ENCODE measurements around the gene C4B. TPM values are rescaled to one million over a fixed set of nuclear protein-coding genes. Genes with fewer than 3 reads are reported as not detected.
"Not testable (repeated sequence)": the region's sequence is repeated elsewhere in the genome, so short reads cannot be mapped to it uniquely, and the experiment has no call there.

C4B gene
- total RNA-seq, 1 experiment from 2014 or later = 0.78 TPM

DNA sequence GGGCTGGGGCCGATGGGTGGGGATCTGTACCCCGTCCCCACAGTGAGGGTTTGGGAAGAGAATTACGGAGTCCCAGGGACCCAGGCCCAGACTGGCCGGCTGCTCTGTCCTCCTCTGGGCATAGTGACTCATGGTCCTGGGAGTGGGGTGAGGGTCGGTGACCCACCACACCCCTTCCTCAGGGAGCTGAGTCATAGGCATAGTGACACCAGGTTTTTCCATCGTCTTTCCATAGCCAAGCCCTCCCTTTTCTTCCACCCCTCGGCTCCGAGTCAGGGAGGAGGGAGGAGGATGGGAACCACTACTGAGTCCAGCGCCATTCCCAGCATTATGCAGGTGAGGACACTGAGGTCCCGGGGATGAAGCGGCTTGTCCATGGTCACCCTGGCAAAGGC lies 32.5 kb downstream of the C4B start:
- in situ Hi-C loops (cut with HindIII; ENCODE audit: low sequenced_read_pairs) = no loop called here

DNA sequence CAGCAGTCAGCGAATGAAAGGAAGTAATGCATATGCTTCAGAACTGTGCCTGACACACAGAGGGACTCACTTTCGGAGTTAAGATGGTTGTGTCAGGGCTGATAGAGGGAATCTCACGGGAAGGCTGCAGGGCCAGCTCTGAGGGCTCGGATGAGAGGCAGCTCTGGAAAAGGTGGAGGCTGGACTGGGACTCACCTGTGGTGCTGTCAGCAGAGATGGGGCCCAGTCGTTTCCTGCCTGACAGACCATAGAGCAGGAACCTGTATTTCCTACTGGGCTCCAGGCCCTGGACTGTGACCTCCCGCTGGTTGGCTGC lies 32.9 kb downstream of the C4B start:
- in situ Hi-C loops (cut with HindIII; ENCODE audit: low sequenced_read_pairs) = no loop called here

More for the DNA sequence above, 32.5 kb downstream of the C4B start:
- no peak for DNase-seq (ENCODE audit: low spot score)

DNA sequence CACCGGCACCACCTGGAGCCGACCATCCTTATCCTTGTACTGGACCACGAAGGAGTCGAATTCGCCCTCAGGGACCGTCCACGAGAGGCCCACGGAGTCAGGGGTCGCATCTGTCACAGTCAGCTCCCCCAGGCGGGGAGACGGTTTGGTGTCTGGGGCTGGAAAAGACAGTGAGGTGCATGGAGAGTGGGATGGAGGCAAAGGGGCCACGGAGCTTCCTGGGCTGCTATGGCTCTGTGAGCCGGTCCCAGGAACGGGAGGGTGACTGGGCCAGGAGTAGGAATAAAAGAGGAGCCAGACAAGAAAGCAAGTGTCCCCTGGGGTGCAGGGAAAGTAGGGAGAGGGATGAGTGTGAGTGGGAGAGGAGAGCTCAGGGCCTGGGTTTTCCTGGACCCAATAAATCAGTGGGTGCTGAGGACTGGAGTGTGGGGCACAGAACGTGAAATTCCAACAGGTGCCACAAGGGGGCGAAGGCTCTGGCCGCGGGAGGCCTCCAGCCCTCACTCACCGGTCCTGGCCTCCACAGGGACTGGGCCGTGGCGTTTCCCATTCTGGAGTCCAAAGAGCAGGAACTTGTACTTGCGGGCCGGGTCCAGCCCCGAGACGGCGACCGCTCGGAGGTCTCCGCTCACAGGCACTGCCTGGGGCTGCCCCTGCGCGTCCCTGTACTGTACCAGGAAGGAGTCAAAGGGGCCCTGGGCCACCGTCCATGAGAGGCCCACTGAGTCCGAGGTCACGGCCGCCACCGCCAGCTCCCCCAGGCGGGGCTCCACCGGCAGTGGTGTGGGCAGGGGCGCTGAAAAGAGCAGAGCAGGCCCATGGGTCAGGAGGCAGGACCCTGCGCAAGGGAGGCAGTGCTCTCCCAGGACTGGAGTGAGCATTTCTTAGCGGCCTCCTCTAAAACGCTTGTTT lies 33.5 kb downstream of the C4B start:
- in situ Hi-C loops (cut with HindIII; ENCODE audit: low sequenced_read_pairs) = no loop called here
- DNase-seq (ENCODE audit: low spot score) = peak; percentile 53

More for the DNA sequence above, 32.9 kb downstream of the C4B start:
- DNase-seq (ENCODE audit: low spot score) = no peak

DNA sequence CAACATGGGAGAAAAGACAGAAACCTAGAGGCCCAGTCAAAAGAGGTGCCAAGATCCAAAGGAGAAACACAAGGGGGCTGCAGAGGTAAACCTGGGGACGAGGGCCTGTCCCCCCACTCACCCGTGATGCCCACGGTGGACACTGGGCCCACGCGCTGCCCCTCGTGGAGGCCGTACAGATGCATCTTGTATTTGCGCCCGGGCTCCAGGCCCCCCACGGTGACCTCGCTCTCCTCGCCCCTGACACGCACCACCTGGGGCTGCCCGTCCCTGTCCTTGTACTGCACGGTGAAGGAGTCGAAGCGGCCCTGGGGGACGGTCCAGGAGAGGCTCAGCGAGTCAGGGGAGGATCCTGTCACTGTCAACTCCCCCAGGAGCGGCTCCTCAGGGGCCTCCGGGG lies 34.6 kb downstream of the C4B start:
- DNase-seq (ENCODE audit: low spot score); in situ Hi-C loops (cut with HindIII; ENCODE audit: low sequenced_read_pairs): not testable (repeated sequence)

DNA sequence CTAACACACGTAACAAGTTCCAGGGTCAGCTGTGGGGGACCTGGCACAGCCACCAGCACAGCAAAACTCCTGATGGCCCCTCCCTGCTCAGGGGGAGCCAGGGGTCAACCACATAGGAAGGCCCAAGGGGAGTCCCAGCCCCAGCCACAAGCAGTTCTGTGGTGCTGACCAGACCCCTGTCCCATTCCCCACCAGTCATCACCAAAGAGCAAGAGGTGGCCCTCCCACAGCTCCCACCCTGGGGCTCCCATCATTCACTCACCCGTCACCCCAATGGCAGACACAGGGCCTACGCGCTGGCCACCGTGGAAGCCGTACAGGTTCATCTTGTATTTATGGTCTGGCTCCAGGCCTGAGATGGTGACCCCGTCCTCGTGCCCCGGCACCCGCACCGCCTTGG lies 35.1 kb downstream of the C4B start:
- DNase-seq (ENCODE audit: low spot score); in situ Hi-C loops (cut with HindIII; ENCODE audit: low sequenced_read_pairs): not testable (repeated sequence)

DNA sequence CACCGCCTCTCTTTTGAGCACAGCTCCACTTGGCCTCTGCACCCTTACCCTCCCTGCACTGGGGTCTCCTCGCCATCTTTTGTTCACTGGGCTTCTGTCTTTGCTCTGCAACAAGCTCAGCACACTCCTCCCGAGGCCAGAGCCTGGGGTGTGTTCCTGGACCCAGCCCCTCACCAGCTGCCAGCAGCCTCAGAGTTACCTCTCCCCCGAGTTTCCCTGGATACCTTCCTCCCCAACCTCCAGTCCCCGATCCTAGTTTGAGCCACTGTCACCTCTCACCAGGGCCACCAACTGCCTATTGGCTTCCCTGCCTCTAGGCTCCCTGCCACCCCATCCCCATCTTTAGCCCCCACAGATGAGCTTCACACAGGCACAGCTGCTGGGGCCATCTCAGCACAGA lies 36.0 kb downstream of the C4B start:
- DNase-seq (ENCODE audit: low spot score) = no peak
- in situ Hi-C loops (cut with HindIII; ENCODE audit: low sequenced_read_pairs) = no loop called here

DNA sequence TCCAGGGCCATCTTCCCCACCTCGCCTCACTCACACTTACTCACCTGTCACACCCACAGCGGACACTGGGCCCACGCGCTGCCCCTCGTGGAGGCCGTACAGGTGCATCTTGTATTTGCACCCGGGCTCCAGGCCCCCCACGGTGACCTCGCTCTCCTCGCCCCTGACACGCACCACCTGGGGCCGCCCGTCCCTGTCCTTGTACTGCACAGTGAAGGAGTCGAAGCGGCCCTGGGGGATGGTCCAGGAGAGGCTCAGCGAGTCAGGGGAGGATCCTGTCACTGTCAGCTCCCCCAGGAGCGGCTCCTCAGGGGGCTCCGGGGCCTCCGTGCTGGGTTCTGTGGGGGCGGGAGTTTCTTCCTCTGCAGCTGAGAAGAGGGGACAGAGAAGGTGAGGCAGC lies 38.0 kb downstream of the C4B start:
- in situ Hi-C loops (cut with HindIII; ENCODE audit: low sequenced_read_pairs); DNase-seq (ENCODE audit: low spot score): not testable (repeated sequence)

DNA sequence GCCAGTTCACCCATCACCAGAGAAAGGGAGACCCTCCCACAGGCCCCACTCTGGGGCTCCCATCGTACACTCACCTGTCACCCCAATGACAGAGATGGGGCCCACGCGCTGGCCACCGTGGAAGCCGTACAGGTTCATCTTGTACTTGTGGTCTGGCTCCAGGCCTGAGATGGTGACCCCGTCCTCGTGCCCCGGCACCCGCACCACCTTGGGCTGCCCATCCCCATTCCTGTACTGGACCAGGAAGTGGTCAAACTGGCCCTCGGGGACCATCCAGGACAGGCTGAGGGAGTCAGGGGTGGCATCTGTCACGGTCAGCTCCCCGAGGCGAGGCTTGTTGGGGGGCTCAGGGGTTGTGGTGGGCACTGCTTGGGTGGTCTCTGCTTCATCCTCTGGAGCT lies 38.7 kb downstream of the C4B start:
- DNase-seq (ENCODE audit: low spot score); in situ Hi-C loops (cut with HindIII; ENCODE audit: low sequenced_read_pairs): not testable (repeated sequence)

DNA sequence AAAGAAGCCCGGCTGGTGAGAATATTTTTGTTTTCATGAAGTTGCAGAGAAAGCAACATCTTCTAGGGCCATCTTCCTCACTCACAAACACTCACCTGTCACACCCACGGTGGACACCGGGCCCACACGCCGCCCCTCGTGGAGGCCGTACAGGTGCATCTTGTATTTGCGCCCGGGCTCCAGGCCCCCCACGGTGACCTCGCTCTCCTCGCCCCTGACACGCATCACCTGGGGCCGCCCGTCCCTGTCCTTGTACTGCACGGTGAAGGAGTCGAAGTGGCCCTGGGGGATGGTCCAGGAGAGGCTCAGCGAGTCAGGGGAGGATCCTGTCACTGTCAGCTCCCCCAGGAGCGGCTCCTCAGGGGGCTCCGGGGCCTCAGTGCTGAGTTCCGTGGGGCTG lies 41.2 kb downstream of the C4B start:
- in situ Hi-C loops (cut with HindIII; ENCODE audit: low sequenced_read_pairs); DNase-seq (ENCODE audit: low spot score): not testable (repeated sequence)

DNA sequence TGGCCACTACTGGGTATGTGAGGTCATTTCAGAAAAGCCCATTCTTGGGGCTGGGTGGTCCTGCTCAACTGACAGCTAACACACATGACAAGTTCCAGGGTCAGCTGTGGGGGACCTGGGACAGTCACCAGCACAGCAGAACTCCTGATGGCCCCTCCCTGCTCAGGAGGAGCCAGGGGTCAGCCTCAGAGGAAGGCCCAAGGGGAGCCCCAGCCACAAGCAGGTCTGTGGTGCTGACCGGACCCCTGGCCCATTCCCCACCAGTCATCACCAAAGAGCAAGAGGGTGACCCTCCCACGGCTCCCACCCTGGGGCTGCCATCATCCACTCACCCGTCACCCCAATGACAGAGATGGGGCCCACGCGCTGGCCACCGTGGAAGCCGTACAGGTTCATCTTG lies 41.7 kb downstream of the C4B start:
- DNase-seq (ENCODE audit: low spot score) = no peak
- in situ Hi-C loops (cut with HindIII; ENCODE audit: low sequenced_read_pairs) = no loop called here

DNA sequence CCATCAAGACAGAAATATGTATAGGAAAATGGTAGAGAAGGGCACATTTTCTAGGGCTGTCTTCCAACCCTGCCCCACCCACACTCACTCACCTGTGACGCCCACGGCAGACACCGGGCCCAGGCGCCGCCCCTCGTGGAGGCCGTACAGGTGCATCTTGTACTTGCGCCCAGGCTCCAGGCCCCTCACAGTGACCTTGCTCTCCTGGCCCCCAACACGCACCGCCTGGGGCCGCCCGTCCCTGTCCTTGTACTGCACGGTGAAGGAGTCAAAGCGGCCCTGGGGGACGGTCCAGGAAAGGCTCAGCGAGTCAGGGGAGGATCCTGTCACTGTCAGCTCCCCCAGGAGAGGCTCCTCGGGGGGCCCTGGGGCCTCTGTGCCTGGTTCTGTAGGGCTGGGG lies 43.4 kb downstream of the C4B start:
- no peak for DNase-seq (ENCODE audit: low spot score)
- in situ Hi-C loops (cut with HindIII; ENCODE audit: low sequenced_read_pairs) = no loop called here

DNA sequence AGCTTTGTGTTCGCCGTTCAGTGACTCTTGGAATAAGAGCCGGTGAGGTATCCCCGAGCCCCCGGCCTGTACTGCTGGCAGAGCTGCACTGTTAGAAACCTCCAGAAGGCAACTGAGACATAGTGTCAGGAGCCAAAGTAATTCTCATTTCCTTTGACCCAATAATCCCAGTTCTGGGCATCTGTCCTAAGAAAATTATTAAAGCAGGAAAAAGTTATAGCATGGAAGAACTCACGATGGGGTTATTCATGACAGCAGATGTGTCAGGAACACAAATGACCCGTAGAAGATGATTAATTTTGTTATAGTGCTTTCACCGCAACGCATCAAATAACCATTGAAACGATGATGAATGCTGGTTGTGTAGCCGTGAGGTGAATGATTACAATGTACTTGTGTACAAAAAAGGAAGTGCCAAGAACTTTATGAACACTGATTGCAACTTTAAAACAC lies 43.9 kb downstream of the C4B start:
- DNase-seq (ENCODE audit: low spot score) = no peak
- in situ Hi-C loops (cut with HindIII; ENCODE audit: low sequenced_read_pairs) = no loop called here

DNA sequence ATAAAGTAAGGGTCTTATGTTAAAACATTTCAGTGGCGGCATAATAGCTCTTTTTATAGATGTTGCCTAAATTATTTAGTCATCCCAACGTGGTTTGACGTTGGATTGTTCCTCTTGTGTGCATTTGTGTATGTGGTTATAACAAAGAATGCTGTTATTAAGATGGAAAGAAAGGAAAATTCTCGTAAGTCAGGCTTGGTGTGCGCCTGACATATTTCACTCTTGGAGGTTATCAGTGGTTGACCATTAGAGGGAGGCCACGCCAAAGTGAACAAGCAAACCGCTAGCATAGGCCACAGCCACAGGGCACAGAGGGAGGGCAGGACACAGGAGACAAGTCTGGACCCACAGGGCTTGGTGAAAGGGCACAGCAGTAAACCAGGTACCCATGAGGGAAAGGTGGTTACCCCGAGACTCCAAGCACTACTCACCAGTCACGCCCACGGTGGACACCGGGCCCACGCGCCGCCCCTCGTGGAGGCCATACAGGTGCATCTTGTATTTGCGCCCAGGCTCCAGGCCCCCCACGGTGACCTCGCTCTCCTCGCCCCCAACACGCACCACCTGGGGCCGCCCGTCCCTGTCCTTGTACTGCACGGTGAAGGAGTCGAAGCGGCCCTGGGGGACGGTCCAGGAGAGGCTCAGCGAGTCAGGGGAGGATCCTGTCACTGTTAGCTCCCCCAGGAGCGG lies 46.5 kb downstream of the C4B start:
- no peak for DNase-seq (ENCODE audit: low spot score)
- in situ Hi-C loops (cut with HindIII; ENCODE audit: low sequenced_read_pairs) = no loop called here

DNA sequence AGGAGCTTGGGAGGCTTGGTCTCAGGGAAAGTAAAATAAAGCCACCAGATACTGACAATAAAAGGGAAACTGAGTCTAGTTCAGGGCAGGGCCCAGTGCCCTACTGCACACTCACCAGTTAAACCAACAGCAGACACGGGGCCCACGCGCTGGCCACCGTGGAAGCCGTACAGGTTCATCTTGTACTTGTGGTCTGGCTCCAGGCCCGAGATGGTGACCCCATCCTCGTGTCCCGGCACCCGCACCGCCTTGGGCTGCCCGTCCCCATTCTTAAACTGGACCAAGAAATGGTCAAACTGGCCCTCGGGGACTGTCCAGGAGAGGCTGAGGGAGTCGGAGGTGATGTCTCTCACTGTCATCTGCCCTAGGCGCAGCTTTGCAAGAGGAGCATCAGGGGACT lies 50.1 kb downstream of the C4B start:
- in situ Hi-C loops (cut with HindIII; ENCODE audit: low sequenced_read_pairs) = no loop called here
- DNase-seq (ENCODE audit: low spot score) = no peak

DNA sequence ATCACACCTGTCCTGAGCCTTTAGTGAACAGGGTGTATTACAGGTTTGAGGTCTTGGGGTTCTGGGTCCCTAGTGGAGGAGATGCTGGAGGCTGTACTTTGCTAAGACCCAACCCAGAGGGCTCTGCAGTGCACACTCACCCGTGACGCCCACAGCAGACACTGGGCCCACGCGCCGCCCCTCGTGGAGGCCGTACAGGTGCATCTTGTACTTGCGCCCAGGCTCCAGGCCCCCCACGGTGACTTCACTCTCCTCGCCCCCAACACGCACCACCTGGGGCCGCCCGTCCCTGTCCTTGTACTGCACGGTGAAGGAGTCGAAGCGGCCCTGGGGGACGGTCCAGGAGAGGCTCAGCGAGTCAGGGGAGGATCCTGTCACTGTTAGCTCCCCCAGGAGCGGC lies 52.9 kb downstream of the C4B start:
- DNase-seq (ENCODE audit: low spot score); in situ Hi-C loops (cut with HindIII; ENCODE audit: low sequenced_read_pairs): not testable (repeated sequence)

DNA sequence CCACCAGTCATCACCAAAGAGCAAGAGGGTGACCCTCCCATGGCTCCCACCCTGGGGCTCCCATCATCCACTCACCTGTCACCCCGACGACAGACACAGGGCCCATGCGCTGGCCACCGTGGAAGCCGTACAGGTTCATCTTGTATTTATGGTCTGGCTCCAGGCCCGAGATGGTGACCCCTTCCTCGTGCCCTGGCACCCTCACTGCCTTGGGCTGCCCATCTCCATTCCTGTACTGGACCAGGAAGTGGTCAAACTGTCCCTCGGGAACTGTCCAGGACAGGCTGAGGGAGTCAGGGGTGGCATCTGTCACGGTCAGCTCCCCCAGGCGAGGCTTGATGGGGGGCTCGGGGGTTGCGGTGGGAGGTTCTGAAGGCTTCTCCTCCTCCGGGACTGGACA lies 53.7 kb downstream of the C4B start:
- in situ Hi-C loops (cut with HindIII; ENCODE audit: low sequenced_read_pairs); DNase-seq (ENCODE audit: low spot score): not testable (repeated sequence)

DNA sequence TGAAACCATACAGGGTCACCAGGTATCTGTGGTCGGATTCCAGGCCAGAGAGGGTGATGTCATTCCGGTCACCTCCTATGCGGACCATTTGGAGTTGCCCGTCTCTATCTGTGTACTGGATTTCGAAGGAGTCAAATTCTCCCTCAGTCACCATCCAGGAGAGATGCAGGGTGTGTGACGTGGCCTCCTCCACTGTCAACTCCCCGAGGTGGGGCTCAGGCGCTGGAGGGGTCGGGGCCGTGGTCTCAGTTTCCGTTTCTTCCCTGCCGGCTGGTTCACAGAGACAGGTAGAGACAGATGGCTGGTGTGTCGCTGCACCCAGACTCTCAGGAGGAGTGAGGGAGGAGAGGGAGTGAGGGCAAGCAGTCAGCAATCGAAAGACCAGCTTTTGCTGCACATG lies 54.3 kb downstream of the C4B start:
- DNase-seq (ENCODE audit: low spot score) = no peak
- in situ Hi-C loops (cut with HindIII; ENCODE audit: low sequenced_read_pairs) = no loop called here

DNA sequence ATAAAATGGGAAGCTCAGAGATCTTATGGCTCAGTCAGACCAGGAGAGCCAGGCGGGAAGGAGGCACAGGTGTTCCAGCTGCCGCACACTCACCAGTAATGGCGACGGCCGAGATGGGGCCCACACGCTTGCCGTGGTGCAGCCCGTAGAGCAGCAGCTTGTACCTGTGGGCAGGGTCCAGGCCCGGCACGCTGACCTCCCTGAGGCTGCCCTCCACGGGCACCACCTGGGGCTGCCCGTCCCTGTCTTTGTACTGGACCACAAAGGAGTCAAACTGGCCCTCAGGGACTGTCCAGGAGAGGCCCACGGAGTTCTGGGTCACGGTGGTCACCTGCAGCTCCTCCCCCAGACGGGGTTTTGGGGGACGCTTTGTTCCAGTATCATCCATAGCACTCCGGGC lies 54.9 kb downstream of the C4B start:
- in situ Hi-C loops (cut with HindIII; ENCODE audit: low sequenced_read_pairs) = no loop called here

DNA sequence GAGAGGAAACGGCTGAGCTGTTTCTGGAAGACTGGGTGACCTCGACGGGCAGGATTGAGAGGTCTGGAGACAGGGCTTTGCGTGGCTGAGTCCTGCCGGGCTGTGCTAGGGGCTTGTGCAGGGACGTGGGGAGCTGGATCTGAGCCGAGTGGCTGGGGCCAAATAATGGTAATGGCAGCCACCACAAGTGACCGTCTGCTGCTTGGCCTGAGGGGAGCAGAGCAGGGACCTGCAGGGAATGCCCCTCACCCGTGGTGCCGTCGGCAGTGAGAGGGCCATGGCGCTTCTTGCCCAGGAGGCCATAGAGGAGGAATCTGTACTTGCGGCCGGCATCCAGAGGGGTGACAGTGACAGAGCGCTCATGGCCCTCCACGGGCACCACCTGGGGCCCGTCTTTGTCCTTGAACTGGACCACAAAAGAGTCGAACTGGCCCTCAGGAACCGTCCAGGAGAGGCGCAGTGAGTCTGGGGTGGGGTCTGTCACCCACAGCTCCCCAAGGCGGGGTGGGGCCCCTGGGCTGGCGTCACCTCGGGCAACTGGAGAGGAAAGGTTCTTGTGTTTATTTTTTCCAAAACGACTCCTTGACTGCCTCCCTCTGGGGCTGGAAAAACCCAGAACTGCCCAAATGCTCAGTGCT lies 55.4 kb downstream of the C4B start:
- in situ Hi-C loops (cut with HindIII; ENCODE audit: low sequenced_read_pairs) = no loop called here
- DNase-seq (ENCODE audit: low spot score) = no peak

More for the DNA sequence above, 54.9 kb downstream of the C4B start:
- DNase-seq (ENCODE audit: low spot score) = no peak
